Stimulated activated CD8-positive, alpha-beta memory T cell treated with anti-CD3 and anti-CD28 coated beads, Interleukin-12 subunit alpha, Interleukin-12 subunit beta, amount 100 ng/mL, for 24 hours (primary cell): ENCODE results near the gene SNX18.

Experiments
- DNase-seq: peaks from one replicate; pipeline ENCODE4 v3.0.0-alpha.2; 2020; ENCODE audit errors: extremely low read depth

The SNX18 gene

GRCh38 chr5:54539001-54539400 lies 21.4 kb downstream of the SNX18 start:
- DNase-seq, result no peak

- DNase-seq, result no peak
Observed at GRCh38 chr5:54540286-54540685, 22.7 kb downstream of the SNX18 start.

GRCh38 chr5:54541823-54542783 lies 24.5 kb downstream of the SNX18 start:
- DNase-seq, result no peak

GRCh38 chr5:54544044-54544443 lies 26.5 kb downstream of the SNX18 start:
- no peak for DNase-seq

GRCh38 chr5:54545796-54546195 lies 28.2 kb downstream of the SNX18 start:
- DNase-seq, result no peak

GRCh38 chr5:54547711-54548250 lies 30.2 kb downstream of the SNX18 start:
- no peak for DNase-seq

- no peak for DNase-seq
Observed at GRCh38 chr5:54548565-54548964, 31.0 kb downstream of the SNX18 start.

- DNase-seq, result no peak
Observed at GRCh38 chr5:54551292-54551691, 33.7 kb downstream of the SNX18 start.

- no peak for DNase-seq
Observed at GRCh38 chr5:54551926-54552325, 34.4 kb downstream of the SNX18 start.

GRCh38 chr5:54552446-54552845 lies 34.9 kb downstream of the SNX18 start:
- no peak for DNase-seq

GRCh38 chr5:54553659-54554207 lies 36.2 kb downstream of the SNX18 start:
- DNase-seq, result no peak

GRCh38 chr5:54556141-54556540 lies 38.6 kb downstream of the SNX18 start:
- DNase-seq, result no peak

- DNase-seq, result no peak
Observed at GRCh38 chr5:54558362-54558761, 40.8 kb downstream of the SNX18 start.

GRCh38 chr5:54561651-54562050 lies 44.1 kb downstream of the SNX18 start:
- DNase-seq, result no peak

GRCh38 chr5:54563083-54563761 lies 45.7 kb downstream of the SNX18 start:
- no peak for DNase-seq

GRCh38 chr5:54567996-54568395 lies 50.4 kb downstream of the SNX18 start:
- DNase-seq, result no peak

- DNase-seq, result no peak
Observed at GRCh38 chr5:54570916-54571315, 53.4 kb downstream of the SNX18 start.

GRCh38 chr5:54571462-54571861 lies 53.9 kb downstream of the SNX18 start:
- no peak for DNase-seq

- DNase-seq, result no peak
Observed at GRCh38 chr5:54573812-54574489, 56.4 kb downstream of the SNX18 start.

- DNase-seq, result no peak
Observed at GRCh38 chr5:54577528-54577927, 60.0 kb downstream of the SNX18 start.

GRCh38 chr5:54577937-54578653 lies 60.5 kb downstream of the SNX18 start:
- no peak for DNase-seq
